ENCODE results near the gene TIAM1.
A peak's percentile ranks its signal among the peaks of the same experiment; 100 is the strongest.

TIAM1 gene

GRCh38 chr21:31173881-31174555 lies 170.0 kb downstream of the TIAM1 start:
- DNase-seq (ENCODE audit: low spot score): peak; percentile 70

DNA sequence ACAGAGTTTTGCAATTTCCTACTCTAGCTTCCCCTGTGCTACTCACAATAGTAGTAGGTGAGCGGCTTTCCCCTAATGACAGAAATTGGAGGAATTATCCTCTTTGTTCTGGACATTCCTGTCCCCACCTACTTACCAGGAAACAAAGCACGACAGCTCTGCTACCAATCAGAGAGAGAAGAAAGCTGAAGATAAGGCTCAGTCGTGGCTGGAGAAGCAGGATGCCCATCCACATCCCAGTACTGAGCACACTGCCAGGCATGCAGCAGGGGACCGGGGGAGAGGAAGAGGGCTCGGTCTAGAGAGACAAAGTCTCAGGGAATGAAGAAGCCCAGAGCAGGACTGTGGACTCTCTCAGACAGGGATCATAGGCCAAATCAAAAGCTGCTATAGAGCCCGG lies 171.7 kb downstream of the TIAM1 start:
- no peak for DNase-seq (ENCODE audit: low spot score)

- no peak for DNase-seq (ENCODE audit: low spot score)
These were observed 179.1 kb downstream of the TIAM1 start for GRCh38 chr21:31164713-31165694.

GRCh38 chr21:31162827-31163226 lies 181.2 kb downstream of the TIAM1 start:
- DNase-seq (ENCODE audit: low spot score): no peak

DNA sequence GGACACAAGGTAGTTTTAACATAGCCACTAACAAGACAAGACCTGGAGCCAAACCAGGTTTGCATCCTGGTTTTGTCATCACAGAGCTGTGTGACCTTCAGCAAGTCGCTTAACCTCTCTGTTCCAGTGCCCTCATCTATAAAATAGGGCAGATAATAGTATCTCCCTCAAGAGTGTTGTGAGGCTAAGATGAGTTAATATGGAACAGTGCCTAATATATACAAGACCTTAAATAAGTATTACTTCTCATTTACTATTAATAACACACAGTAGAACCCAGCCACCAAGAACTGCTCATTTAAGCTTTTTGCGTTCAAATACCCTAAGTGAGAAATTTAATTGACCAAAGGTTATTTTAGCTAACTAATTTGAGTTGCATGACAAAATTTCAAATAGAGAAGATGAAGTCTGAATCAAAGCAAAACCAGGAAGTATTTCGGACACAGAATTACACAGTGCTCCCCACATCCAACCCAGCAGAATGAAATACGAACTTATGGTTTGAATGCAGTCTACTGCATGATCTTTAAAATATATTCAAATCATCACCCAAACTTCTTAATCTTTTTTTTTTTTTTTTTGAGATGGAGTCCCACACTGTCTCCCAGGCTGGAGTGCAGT lies 181.9 kb downstream of the TIAM1 start:
- no peak for DNase-seq (ENCODE audit: low spot score)

- DNase-seq (ENCODE audit: low spot score): no peak
These were observed 182.9 kb downstream of the TIAM1 start for GRCh38 chr21:31161157-31161556.

GRCh38 chr21:31159808-31160207 lies 184.3 kb downstream of the TIAM1 start:
- no peak for DNase-seq (ENCODE audit: low spot score)

DNA sequence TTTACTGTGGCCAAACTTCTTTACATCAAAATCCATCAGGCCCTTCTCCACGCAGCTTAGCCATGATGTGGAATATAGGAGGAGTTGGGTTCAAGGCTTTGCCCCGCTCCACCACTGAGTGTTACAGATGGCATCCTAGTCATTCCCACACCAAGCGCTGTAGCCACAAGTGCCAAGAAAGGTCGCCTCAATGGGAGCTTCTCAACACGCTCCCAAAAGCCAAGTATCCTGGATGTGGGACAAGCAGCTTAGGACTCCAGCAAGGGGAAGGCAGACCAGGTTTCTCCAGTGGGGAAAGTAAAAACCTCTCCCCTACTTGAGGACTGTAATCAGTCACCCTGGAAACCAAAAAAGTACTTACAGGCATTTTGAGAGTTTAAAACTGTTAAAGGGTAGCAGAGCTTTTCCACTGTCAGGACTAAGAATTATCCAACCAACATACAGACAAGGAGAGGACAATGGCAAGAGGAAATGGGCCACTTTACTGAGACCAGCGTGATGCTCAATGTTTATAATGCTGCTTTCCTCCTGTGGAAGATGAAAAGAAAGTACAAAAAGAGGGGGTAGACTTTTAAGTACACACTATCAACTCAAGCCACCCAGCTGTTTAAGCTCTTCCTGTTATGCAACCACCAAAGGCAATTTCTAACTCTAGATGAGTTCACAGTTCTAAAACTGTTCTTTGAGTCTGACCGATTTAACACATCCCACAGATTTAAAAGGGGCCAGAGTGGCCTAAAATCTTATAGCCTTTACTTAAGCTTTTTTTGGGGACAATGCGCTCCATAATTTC lies 185.1 kb downstream of the TIAM1 start:
- no peak for DNase-seq (ENCODE audit: low spot score)

DNA sequence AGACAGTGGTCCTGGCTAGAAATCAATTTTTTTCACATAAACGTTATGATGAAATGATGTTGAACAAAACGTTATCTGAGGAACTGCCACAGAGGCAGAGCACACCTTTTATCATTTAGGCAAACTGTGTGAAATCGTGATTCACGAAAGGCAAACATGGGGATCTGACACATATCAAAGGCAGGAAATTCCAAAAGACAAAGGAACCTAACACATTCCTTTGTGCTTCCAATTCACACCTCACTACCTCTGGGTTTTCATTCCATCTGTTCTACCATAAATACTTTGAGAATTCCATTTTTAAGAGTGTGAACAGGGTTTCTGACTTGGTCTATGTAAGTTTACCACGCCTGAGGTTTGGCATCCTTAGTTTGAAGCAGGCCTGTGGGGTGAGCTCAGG lies 186.3 kb downstream of the TIAM1 start:
- DNase-seq (ENCODE audit: low spot score): no peak

- DNase-seq (ENCODE audit: low spot score): no peak
These were observed 187.4 kb downstream of the TIAM1 start for GRCh38 chr21:31156662-31157061.

DNA sequence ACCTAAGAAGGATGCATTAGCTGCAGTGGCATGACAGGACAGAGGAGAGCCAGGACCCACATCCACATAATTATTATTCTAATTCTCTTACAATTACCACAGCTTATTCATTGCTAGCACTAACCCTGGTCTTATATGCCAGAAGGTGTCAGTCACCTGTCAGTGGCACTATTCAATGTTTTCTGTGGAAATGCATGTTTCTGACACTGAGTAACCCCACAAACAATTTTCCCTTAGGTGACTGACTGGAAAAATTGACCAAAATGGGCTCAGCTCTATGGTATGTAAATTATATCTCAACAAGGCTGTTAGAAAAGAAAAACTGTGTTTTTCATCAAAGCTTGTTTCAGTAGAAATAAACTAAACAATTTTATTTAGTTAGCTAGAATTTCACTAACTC lies 187.9 kb downstream of the TIAM1 start:
- DNase-seq (ENCODE audit: low spot score): no peak

DNA sequence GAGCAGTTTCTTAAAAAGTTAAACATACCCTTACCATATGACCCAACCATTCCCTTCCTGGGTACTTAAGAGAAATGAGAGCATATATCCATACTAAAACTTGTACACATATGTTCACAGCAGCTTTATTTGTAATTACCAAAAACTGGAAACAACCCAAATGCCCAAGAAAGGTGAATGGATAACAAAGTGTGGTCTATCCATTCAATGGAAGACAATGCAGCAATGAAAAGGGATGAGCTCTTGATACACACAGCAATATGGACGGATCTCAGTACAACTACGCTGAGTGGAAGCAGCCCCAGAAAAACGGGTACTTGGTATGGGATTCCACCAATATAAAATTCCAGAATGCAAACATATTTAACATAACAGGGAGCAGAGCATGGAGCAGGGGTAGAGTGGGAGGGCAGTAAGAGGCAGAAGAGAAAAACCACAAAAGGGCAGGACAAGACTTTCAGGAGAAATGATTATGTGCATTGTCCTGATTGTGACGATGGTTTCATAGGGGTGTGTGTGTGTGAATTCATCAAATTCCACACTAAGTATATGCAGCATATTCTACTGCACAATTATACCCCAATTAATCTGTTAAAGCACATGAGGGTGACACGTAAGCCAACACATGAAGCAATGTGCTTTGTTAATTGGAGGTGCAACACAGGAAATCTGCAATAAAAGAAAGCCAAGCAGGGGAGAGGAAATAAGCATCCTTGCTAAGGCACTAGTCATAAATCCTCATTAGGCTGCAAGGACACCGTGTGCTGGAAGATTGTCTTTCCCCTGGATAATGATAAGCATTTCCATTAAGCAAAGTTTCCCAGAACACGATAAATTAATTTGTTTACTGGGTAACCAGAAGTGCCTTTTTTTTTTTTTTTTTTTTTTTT lies 192.7 kb downstream of the TIAM1 start:
- DNase-seq (ENCODE audit: low spot score): no peak

DNA sequence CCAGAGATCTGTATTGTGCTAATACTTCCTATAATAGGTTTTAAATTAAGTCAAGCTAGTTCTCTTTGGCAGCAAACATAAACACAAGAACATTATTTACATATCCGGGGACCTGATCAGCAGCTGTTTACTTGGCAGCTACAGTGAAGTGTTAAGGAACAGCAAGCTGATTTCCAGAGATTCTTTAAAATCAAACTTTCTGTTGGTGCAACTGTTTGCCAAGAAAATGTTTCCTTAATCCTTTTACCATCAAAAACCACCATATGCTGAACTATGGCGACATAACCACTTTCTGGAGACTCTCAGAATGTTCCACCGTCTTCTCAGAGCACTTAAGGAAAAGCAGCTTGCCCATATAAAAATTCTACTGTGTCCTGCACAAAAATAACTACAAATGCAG lies 198.8 kb downstream of the TIAM1 start:
- no peak for DNase-seq (ENCODE audit: low spot score)

DNA sequence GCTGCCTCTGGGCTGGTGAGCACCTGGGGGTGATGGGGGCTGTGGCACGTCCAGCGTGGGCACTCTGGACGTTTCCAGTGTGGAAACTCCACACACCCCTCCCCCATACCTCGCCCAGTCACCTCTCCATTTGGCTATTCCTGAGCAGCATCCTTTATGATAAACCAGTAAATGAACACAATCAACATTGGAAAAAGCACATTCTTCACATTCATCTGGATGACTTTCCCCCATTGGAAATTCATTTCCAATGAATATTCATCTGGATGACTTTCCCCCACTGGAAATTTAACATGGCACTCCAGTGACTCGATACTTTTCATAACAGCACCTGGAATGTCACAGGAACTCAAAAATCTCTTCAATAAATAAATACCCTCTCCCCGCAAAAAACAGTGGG lies 201.0 kb downstream of the TIAM1 start:
- no peak for DNase-seq (ENCODE audit: low spot score)

GRCh38 chr21:31142600-31142999 lies 201.5 kb downstream of the TIAM1 start:
- DNase-seq (ENCODE audit: low spot score): no peak

GRCh38 chr21:31141389-31142000 lies 202.6 kb downstream of the TIAM1 start:
- DNase-seq (ENCODE audit: low spot score): no peak

DNA sequence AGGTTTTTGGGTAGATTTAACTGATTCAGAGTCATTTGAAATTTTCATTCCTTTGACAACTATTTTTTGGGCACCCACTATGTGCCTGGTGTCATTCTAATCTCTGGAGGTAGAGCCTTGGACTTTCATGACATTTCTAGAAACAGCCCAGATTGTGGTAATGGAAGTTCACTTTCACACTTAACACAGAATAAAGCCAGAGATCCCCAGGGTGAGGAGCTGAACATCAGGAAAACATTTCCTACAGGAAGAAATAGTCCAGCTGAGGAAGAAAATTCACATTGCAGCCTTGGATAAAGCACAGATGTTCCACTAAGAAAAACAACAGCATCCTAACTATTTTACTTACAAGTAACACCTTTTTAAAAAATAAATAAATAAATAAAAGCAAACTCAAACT lies 203.4 kb downstream of the TIAM1 start:
- DNase-seq (ENCODE audit: low spot score): no peak

DNA sequence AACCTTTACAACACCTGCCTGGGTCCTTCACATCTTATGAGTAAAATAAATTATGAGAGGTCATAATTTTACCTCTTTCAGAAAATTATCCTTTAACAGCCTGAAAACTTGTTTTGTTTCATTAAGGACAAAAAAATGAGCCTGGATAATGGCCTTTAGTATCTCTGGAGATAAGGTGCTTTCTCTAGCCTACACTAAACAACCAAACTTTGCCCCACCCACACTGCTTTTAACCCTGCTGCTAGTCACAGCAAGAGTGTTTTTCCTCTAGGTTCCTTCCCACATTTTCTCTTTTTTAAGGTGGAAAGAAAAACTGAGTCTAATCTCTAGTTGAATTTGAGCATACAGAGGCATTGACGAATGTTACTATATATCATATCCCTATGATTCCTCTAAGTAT lies 204.0 kb downstream of the TIAM1 start:
- DNase-seq (ENCODE audit: low spot score): no peak

- no peak for DNase-seq (ENCODE audit: low spot score)
These were observed 206.1 kb downstream of the TIAM1 start for GRCh38 chr21:31137960-31138359.

GRCh38 chr21:31136891-31137290 lies 207.2 kb downstream of the TIAM1 start:
- no peak for DNase-seq (ENCODE audit: low spot score)
